Left ventricle myocardium superior (tissue), 1 donor: ENCODE results near the gene ATP6AP1. TPM values are rescaled to one million over a fixed set of nuclear protein-coding genes. Genes with fewer than 3 reads are reported as not detected.
A peak's percentile ranks its signal among the peaks of the same experiment; 100 is the strongest.

Experiments
- ATAC-seq: fragments of 200-7000 bp; cut with Tn5 transposase; one replicate; pipeline ENCODE4 v1.9.1; 2020; ENCODE audit warnings: mild to moderate bottlenecking, moderate library complexity
- DNase-seq: peaks from one replicate; pipeline ENCODE4 v3.0.0-alpha.2; 2020
- intact Hi-C: fragments of 100-400 bp; cut with micrococcal nuclease; formaldehyde crosslinking; loops from one replicate; pipeline ENCODE4 v1.11.0; 2022
- total RNA-seq: library from RNA; stranded (reverse); fragmentation: NEBNext Ultra II Directional; extraction: Animal tissue kit (Norgen Biotek cat#: 25700); gene quantifications from one replicate; pipeline ENCODE4 v1.2.1, GENCODE V29; 2021
- donor health status: DM: no; HTN: yes; CAD: no; lungs with severe emphysema.

The ATP6AP1 gene
- total RNA-seq, 1 donor from 2014 or later = 81.0 TPM

GRCh38 chrX:154443479-154443910 lies 15.0 kb downstream of the ATP6AP1 start:
- no peak for DNase-seq
- intact Hi-C loops = no loop called here
- peak; percentile 17 for ATAC-seq

DNA sequence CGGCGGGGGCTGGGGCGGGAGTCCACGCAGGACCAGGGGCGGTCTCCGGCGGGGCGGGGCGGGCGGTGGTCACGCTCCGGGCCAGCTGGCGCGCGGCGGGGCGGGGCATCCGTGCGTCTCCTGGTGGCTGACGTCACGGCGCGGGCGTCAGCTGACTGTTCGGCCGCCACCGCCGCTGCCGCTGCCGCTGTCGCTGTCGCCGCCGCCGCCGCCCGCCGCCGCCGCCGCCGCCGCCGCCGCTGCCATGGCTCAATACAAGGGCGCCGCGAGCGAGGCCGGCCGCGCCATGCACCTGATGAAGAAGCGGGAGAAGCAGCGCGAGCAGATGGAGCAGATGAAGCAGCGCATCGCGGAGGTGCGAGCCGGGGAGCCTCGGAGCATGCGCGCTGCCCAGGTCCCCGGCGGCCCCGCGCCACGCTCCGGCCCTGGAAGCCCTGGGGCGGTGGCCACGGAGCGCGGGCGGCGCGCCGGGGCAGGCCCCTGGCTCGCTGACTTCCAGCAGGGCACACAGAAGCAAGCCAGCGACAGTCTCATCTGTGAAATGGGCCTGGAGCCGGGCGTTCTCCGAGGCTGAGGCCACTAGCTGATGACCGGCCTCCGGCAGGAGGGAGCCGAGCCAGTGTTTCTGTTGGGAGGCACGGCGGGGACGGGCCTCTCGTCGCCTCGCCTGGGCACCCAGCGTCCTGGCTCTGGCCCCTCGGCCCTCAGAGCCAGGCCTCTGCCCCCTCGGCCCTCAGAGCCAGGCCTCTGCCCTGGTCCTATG lies 15.7 kb downstream of the ATP6AP1 start, which contains the start of gene FAM50A:
FAM50A (plus strand) TSS at position 150 of the 763 bp plus-strand sequence; CDS start at position 245, 95 bp downstream.
- intact Hi-C loops = no loop called here
- DNase-seq (peak; percentile 91), ATAC-seq (peak; percentile 92)

DNA sequence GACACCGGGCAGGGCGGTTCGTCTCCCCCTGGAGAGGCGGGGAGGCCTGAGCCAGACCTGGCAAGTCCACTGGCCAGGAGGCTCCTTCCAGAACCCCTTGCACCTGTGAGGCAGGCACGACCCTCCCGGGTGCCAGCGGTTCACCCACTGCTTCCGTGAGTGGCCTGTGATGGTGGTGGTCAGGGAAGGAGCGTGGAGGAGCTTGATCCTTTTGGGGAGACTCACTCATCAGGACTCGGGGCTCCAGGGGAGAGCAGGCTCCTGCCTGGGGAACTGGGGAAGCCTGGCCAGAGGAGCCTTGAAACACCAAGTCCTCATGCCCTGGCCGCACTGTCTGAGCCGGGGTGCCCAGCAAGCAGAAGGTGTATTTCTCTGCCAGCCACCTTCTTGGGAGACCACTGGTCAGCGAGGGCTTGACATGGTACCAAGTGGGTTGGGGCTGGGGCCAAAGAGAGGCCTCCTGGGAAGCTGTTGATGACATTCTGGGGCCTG lies 16.3 kb downstream of the ATP6AP1 start:
- intact Hi-C loops = no loop called here
- DNase-seq (no peak), ATAC-seq (no peak)

DNA sequence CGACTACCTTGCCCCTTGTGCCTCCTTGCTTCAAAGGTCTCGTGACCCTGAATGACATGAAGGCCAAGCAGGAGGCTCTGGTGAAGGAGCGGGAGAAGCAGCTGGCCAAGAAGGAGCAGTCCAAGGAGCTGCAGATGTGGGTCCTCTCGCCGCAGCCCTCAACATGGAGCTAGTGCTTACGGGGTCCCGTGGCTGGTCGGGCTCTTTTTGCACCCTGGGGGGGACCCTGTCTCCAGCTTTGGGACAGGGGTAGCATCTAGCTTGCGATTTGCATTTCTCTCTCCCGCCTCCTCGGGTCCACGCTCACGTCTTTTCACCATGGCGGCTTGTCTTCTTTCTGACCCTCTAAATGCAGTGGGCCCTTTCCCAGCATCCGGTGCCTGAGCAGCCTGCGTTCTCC lies 17.3 kb downstream of the ATP6AP1 start:
- no peak for DNase-seq
- ATAC-seq = no peak
- intact Hi-C loops = no loop called here

DNA sequence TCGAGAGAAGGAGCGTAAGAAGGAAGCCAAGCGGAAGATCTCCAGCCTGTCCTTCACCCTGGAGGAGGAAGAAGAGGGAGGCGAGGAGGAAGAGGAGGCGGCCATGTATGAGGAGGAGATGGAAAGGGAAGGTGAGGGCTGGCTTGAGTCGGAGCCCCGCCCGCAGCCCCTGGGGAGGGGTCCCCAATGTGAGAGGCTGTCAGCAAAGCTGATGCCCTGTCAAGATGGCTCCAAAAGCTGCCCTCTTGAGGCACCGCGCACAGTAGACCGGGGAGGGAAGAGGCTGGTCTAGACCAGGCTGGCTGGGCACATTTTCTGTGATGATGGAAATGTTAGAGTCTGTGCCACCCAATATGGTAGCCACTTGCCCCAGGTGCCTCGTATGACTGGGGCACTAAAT lies 18.0 kb downstream of the ATP6AP1 start:
- intact Hi-C loops = no loop called here

GRCh38 chrX:154448484-154448883 lies 20.0 kb downstream of the ATP6AP1 start:
- DNase-seq (no peak), ATAC-seq (no peak)
- intact Hi-C loops = no loop called here

More for the DNA sequence above, 18.0 kb downstream of the ATP6AP1 start:
- DNase-seq (no peak), ATAC-seq (no peak)

DNA sequence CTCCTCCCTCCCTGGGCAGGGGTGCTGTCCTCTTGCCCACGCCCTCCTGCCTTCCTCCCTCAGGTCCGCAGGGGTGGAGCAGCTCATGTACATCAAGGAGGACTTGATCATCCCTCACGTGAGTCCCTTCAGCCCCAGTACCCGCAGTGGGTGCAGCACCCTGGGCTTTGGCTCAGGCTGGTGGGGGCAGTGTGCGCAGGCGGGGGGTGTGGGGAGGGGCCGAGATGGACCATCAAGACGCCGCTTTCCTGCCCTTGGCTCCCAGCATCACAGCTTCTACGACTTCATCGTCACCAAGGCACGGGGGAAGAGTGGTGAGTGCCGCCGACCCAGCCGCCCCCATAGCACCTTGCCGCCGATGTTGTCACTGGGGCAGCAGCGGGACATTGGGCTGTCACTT lies 21.1 kb downstream of the ATP6AP1 start:
- DNase-seq (no peak), ATAC-seq (no peak)
- intact Hi-C loops = no loop called here

DNA sequence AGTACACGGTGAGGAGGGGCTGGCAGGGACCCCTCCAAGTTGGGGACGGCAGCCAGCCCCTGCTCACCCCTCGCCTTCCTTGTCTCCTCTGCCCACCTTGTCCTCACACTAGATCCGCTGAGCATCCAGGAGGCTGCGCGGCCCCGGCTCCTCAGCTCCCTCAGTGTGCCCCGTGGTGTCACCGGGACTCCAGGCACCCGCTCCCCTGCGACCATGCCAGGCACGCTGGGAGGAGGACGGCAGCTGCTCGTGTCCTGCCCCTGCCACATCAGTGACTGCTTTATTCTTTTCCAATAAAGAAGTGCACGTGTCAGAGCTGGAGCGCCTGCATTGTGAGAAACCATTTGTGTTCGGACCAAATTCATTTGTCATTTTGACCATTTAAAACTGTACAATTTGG lies 21.8 kb downstream of the ATP6AP1 start:
- ATAC-seq (no peak), DNase-seq (no peak)
- intact Hi-C loops = no loop called here

DNA sequence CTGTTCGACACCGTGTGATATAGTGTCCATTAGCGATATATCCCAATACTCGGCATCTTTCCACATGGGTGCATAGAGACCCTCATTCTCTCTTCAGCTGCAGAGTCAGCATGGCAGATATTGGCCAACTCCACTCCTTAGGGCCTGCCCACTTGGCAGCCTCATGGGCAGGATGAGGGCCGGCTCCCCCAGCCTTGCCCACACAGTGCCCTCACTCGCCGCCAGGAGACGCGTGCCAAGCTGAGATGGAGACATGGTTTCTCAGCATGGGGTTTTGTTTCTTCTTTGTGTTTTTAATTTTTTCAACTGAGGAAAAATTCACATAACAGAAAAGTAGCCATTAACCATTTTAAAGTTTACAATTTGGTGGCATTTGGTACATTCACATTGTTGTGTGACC lies 24.3 kb downstream of the ATP6AP1 start:
- intact Hi-C loops = no loop called here
- no peak for ATAC-seq
- no peak for DNase-seq

- DNase-seq (peak; percentile 62), ATAC-seq (peak; percentile 54)
- intact Hi-C loops = no loop called here
Measured at GRCh38 chrX:154457491-154458115, 29.1 kb downstream of the ATP6AP1 start.

GRCh38 chrX:154458116-154458953 lies 29.9 kb downstream of the ATP6AP1 start, which contains the start of gene PLXNA3:
PLXNA3 (plus strand) TSS chrX:154458281; CDS start chrX:154460184, 1,903 bp downstream.
- intact Hi-C loops = no loop called here
- peak; percentile 73 for DNase-seq

DNA sequence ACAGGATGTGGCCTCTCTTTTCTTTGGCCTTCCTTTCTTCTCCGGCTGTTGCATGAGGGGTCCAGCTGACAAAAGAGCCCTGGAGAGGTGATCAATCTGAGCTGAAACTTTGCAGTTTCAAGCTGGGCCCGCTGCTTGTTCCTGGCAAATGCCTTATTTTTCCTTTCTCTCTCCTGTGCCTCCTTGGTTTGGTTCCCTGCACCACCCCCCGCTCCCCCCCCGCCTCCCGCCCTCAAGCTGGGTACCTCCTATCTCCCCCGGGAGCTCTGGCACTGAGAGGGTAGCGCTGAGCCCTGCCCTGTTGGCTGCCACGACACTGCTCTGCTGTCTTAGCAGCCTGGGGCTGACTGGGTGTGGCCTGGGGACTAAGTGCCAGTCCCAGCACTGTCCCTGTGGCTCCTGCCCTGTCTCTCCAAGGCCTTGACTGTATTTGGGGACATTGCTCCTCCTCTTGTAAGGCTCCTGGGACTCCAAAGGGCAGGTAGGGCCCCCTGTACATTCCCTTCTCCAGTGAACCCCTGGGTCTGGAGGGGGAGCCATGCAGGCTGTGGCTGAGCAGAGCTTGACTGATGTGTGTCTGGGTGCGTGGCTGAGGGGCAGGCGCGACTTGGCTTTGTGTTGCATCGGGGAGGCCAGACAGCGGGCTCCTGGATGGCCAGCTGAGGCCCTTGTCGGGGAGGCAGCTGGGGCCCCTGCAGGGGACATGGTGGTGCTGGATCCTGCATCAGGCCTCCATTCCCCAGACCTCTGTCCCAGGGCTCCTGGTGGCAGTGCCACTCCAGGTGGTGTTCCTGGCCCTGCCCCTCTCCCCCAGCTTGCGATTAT lies 30.7 kb downstream of the ATP6AP1 start:
- peak; percentile 89 for ATAC-seq
- intact Hi-C loops = no loop called here
- DNase-seq = peak; percentile 73

More at GRCh38 chrX:154458116-154458953, 29.9 kb downstream of the ATP6AP1 start, which contains the start of gene PLXNA3:
- ATAC-seq = peak; percentile 73

DNA sequence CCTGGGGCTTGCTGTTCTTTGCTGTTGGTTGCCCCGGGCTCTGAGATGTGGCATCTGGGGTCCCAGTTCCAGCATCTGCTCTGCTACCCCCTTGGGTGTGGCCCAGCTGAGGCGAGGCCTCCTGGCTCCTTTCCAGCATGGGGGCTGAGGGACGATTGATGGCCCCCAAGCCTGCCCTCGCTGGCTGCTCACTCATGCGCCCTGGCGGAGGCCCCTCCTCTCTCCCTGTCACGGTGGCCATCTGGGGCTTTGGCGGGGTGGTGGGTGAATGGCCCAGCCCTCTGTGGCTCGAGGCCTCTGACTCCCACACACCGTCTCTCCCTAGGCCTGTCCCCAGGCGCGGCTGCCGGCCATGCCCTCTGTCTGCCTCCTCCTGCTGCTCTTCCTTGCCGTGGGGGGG lies 31.4 kb downstream of the ATP6AP1 start:
- DNase-seq (no peak), ATAC-seq (peak; percentile 7)
- intact Hi-C loops = no loop called here

- intact Hi-C loops = no loop called here
- DNase-seq (no peak), ATAC-seq (no peak)
Measured at GRCh38 chrX:154460326-154460725, 31.8 kb downstream of the ATP6AP1 start.

DNA sequence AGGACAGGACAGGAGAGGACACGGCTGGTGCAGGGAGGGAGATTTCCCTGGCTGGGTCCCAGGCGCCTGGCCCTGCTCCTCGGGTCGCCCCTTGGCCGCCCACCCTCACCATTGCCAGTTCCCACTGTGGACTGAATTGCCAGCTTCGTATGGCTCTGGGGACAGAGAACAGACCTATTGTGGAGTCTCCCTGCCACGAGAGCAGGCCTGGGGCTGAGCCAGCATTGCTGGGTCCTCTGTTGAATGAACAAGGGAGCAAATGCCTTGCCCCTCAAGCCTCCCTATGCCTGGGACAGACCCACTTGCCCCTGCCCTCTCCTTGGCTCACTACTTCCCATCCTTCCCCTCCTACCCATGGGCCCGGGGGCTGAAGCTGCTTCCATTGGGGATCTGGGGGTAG lies 33.9 kb downstream of the ATP6AP1 start:
- intact Hi-C loops = no loop called here
- no peak for DNase-seq
- no peak for ATAC-seq

GRCh38 chrX:154463611-154464220 lies 35.2 kb downstream of the ATP6AP1 start:
- DNase-seq (no peak), ATAC-seq (no peak)
- intact Hi-C loops = no loop called here

- intact Hi-C loops = no loop called here
- DNase-seq (no peak), ATAC-seq (no peak)
Measured at GRCh38 chrX:154464806-154465365, 36.4 kb downstream of the ATP6AP1 start.

- intact Hi-C loops = no loop called here
- no peak for ATAC-seq
- no peak for DNase-seq
Measured at GRCh38 chrX:154465601-154466000, 37.1 kb downstream of the ATP6AP1 start.
